Activated CD8-positive, alpha-beta memory T cell treated with anti-CD3 and anti-CD28 coated beads, Interleukin-2, amount 50 U/mL, for 1 hour (primary cell): Measurements from ENCODE around the gene ZNF763.
"Not testable (repeated sequence)": the region's sequence is repeated elsewhere in the genome, so short reads cannot be mapped to it uniquely, and the experiment has no call there.

Source experiments
- DNase-seq: peaks from one replicate; pipeline ENCODE4 v3.0.0-alpha.2; 2020; ENCODE audit errors: extremely low read depth

ZNF763 gene

DNA sequence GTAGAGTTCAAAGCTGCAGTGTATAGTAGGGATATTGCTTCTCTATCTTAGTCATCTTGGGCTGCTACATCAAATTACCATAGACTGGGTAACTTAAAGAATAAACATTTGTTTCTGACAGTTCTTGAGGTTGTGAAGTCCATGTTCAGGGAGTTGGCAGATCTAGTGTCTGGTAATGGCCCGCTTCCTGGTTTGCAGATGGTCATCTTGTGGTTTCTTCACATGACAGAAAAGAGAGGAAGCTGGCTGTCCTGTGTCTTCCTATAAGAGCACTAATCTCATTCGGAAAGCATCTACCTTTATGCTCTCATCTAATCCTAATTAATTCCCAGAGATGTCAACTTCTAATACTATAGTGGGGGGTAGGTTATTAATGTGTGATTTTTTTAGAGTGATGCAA is 6.2 kb downstream of the ZNF763 start:
- DNase-seq: no peak

DNA sequence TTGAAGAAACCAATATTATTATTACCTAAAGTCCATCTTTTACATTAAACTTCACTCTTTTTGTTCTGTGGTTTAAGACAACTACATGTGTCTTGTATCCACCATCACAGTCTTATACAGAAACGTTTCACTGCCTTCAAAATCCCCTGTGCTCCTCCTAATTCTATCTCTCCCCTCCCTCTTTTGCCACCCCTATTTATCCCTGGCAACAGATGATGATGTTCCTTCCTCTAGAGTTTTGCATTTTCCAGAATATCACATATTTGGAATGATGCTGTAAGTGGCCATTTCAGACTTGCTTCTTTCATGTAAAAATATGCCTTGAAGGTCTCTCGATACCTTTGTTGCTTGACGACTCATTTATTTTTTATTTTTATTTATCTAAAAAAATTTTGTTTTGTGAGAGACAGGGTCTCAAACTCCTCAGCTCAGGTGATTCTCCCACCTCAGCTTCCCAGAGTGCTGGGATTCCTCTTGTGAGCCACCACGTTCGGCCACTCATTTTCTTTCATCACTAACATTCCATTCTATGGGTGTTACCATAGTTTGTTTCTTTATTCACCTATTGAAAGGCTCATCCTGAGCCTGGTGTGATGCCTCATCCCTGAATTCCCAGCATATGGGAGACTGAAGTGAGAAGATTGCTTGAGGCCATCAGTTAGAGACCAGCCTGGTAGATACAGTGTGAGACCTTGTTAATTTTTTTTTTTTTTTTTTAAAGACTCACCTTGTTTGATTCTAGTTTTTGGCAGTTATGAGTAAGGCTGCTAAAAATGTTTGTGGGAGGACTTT is 8.4 kb downstream of the ZNF763 start:
- DNase-seq: no peak

DNA sequence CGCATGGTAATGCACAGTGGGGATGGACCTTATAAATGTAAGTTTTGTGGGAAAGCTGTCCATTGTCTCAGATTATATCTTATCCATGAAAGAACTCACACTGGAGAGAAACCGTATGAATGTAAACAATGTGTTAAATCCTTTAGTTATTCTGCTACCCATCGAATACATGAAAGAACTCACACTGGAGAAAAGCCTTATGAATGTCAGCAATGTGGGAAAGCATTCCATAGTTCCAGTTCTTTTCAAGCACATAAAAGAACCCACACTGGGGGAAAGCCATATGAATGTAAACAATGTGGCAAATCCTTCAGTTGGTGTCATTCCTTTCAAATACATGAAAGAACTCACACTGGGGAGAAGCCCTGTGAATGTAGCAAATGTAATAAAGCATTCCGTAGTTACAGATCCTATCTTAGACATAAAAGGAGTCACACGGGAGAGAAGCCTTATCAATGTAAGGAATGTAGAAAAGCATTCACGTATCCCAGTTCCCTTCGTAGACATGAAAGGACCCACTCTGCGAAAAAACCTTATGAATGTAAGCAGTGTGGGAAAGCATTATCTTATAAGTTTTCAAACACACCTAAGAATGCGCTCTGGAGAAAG is 13.8 kb downstream of the ZNF763 start:
- no peak for DNase-seq

DNA sequence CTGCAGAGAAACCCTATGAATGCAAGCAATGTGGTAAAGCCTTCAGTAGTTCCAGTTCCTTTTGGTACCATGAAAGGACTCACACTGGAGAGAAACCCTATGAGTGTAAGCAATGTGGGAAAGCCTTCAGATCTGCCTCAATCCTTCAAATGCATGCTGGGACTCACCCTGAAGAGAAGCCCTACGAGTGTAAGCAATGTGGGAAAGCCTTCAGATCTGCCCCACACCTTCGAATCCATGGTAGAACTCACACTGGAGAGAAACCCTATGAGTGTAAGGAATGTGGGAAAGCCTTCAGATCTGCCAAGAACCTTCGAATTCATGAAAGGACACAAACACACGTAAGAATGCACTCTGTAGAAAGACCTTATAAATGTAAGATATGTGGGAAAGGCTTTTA is 14.7 kb downstream of the ZNF763 start:
- DNase-seq: no peak

DNA sequence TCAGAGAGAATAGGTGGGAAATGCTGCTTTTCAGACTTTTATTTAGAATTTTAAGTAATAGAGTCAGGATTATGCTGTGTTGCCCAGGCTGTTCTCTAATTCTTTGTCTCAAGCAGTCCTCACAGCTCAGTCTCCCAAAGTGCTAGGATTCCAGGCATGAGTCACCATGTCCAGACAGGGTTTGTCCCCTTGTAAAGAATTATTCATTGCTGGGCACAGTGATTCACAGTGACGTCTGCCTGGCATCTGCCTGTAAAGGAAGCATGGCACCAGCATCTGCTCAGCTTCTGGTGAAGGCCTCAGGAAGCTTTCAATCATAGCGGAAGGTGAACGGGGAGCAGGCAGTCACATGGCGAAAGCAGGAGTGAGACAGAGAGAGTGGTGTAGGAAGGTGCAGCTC is 17.7 kb downstream of the ZNF763 start:
- DNase-seq: no peak

DNA sequence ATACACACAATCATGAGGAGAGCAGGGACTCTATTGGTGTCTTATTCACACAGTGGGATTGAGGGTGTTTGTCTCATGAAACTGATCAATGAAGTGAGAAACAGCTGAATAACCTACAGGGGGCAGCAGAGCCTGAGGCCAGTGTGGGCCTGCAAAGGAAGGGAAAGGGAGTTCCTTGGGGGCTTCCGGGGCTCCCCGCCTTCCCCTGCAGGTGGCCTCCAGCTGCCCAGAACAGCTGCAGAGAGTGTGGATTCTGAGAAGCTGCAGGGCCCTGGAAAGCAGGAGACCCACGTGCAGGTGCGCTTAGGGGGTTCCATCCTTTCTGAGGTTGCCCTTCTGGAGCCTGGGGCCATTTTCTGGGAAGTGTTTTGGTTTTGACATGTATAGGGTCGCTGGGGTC is 20.1 kb downstream of the ZNF763 start:
- DNase-seq: no peak

DNA sequence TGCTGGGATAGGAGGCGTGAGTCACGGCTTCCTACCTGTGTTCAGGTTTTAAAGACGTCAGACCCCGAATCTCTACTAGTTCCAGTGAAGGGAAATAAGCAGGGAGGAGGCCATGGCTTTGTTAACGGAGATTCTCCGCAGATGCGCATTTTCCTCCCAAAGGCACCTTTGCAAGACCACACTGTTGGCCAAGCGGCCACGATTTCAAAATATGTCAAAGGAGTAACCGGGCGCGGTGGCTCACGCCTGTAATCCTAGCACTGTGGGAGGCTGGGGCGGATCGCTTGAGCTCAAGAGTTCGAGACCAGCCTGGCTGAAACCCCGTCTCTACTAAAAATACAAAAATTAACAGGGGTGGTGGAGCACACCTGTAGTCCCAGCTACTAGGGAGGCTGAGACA is 21.9 kb downstream of the ZNF763 start:
- DNase-seq: no peak

DNA sequence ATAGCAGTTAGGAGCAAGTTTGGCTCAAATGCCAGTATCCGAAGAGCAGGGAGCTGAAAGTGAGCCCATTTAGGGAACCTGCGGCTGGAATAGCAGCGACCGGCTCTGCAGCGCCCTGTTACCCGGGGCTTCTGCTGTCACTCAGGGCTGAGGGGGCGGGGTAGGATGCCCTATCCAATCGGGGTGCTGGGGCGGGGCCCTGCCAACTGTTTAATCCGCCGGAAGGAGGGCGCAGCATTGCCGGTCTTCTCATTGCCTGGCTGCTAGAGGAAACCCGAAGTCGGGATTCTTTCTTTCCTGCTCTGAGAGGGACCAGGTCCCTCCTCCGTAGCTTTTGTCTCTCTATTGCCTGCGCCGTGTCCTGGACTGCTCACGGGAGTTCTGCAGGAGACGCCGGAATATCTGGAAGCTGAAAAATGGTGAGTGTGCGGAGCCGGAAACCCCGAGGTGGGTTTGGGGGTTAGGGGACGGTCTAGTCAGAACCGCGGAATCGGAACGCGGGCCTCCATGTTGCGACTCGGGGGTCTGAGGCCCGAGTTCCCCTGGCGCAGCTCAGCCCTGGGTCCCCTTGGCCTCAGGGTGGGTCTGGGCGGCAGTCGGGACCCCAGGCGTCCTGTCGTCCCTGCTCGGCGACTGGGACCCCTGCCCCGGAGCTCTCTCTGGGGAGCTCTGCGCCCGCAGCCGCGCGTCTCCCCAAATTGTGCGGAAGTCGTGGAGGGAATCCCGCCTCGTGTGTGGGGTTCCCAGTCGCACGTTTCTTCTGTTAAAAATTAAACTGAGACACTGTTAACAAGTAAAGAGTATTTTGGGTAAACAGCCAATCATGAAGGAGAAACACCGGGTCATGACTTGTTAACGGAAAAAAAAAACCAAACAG is 22.8 kb downstream of the ZNF763 start:
- DNase-seq: peak; percentile 83

DNA sequence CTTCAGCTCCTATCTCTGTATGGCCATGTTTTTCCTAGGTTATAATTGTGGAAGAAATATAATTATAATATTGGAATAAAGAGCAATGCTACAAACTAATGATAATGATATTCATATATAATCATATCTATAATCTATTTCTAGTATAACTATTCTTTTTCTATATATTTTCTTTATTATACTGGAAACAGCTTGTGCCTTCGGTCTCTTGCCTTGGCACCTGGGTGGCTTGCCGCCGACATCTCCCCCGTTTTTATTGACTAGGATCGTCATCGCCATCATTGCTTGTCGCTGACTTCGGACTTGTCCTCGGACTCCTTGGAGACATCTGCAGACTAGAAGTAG is 24.2 kb downstream of the ZNF763 start:
- no peak for DNase-seq

DNA sequence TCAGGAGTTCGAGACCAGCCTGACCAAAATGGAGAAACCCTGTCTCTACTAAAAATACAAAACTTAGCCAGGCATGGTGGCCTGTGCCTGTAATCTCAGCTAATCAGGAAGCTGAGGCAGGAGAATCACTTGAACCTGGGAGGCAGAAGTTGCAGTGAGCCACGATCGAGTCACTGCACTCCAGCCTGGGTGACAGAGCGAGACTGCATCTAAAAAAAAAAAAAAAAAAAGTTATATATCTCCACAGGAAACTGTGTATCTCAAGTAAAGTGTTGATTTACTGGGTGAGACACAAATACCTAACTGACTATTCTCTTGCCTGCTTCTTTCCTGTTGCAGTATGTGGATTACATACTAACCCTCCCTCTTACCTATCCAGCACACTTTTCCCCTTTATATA is 27.1 kb downstream of the ZNF763 start:
- not testable (repeated sequence) for DNase-seq

DNA sequence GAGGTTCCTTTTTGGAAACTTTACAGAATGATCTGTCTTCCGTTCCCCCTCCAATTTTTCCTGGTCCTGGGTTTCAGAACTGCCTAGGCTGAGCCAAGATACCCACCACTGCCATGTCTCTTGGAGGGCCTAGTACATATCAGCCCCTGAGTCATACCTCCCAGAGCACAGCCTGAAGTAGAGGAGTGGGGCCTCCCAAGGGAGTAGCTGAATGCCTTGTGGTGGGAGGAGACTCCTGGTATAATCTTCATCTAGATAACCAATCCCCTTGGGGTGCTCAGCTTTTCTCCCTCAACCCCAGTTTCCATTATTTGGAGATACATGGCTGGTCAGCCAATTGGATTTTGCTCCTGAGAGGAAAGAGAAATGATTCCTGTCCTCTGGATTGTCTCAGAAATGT is 30.3 kb downstream of the ZNF763 start:
- DNase-seq: no peak

DNA sequence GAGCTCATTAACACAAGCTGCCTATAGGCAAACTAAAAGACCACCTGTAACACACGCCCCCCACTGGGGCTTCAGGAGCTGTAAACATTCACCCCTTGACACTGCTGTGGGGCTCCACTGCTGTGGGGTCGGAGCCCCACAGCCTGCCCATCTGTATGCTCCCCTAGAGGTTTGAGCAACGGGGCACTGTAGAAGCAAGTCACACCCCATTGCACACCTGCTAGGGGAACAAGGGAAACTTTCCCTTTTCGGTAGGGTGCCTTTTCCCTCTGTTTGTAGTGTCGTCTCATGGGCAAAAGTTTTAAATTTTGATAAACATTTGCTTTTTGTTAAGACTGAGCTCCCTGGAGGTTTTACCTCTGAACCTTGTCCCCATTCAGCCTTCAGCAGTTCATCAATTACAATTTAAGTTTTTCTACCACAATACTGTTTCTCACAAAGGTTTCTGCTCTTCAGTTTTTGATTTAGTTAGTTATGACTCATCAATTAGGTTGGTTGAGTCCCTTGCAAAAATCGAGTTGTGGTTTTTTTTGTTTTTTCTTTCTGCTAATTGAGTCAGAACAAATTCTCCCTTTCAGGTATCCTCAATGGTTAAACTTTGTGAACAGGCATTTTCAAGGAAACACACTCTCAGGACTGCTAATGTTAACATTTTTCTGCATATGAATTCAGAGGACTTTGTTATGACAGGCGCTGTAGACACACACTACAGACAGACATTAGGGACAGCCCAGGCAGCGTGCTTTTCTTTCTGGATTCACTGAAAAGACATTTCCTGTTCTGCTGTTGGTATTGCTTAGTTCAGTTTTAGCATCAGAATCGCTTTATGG is 35.5 kb downstream of the ZNF763 start:
- no peak for DNase-seq

DNA sequence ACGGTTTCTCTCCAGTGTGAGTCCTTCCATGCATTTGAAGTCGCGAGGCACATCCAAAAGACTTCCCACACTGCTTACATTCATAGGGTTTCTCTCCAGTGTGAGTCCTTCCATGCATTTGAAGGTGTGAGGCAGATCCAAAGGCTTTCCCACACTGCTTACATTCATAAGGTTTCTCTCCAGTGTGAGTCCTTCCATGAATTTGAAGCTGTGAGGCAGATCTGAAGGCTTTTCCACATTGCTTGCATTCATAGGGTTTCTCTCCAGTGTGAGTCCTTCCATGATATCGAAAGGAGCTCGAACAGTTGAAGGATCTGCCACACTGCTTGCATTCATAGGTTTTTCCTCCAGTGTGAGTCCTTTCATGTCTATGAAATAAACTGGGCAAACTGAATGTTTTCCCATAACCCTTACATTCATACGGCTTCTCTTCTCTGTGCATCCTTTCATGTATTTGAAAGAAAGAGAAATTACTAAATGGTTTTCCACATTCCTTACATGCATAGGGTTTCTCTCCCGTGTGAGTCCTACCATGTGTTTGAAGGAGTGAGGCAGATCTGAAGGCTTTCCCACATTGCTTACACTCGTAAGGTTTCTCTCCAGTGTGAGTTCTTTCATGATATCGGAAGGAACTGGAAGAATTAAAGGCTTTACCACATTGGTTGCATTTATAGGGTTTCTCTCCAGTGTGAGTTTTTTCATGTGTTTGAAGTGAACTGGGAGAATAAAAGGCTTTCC is 50.3 kb downstream of the ZNF763 start:
- no peak for DNase-seq

DNA sequence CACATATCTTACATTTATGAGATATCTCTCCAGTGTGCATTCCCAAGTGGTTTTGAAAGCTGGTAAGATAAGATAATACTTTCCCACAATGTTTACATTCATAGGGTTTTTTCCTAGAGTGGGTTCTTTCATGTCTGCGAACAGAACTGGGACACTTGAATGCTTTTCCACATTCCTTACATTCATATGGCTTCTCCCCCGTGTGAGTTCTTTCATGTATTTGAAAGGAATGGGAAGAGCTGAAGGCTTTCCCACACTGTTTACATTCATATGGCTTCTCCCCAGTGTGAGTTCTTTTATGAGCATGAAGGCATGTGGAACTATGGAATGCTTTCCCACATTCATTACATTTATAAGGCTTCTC is 50.9 kb downstream of the ZNF763 start:
- no peak for DNase-seq
